ENCODE data around the gene C16orf95.

DNA sequence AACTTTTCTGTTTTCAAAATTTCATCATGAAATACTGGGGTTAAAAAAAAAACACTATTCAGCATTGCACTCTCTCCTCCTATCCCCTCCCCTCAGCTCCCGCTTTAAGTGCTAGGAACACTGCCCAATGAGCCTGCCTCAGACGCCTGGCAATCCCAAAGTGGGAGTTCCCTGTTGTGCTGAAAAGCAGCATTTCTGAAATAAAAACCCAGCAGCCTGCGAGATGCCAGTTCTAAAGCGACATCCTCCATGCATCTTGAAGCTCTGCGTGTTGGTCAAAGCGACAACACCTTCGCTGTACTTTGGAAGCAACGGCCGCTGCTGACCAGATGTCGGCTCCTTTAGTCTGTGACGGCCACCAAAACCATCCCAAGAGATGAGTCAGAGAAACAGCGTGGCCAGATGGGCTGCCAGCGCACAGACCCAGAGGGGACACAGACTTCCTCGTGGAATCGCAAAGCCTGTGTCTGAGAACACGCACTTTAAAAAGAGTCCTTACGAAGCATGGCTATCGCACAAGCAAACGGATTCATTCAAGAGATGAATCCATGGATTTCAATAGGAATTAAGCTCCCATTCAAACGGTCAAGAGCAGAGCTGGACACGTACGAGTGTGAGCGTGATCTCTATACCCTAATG is 33.6 kb upstream of the C16orf95 start:
- TF ChIP-seq, protein P1, sequence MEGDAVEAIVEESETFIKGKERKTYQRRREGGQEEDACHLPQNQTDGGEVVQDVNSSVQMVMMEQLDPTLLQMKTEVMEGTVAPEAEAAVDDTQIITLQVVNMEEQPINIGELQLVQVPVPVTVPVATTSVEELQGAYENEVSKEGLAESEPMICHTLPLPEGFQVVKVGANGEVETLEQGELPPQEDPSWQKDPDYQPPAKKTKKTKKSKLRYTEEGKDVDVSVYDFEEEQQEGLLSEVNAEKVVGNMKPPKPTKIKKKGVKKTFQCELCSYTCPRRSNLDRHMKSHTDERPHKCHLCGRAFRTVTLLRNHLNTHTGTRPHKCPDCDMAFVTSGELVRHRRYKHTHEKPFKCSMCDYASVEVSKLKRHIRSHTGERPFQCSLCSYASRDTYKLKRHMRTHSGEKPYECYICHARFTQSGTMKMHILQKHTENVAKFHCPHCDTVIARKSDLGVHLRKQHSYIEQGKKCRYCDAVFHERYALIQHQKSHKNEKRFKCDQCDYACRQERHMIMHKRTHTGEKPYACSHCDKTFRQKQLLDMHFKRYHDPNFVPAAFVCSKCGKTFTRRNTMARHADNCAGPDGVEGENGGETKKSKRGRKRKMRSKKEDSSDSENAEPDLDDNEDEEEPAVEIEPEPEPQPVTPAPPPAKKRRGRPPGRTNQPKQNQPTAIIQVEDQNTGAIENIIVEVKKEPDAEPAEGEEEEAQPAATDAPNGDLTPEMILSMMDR (IDR thresholded peaks at IDR 0.05) = no peak
- TF ChIP-seq EZH2 (IDR thresholded peaks at IDR 0.05) (no peak), EZH2phosphoT487 (IDR thresholded peaks at IDR 0.05) (no peak)
